WERI-Rb-1 (cell line): ENCODE measurements around the gene TLL1.

Source experiments
- DNase-seq: peaks from one replicate; pipeline ENCODE4 v3.0.0-alpha.2; 2020
- H3K27ac ChIP-seq: fragments of 250-450 bp; sonication (Bioruptor Pico); 2 replicates; pipeline ENCODE4 v1.5.1; 2020; ENCODE audit warnings: mild to moderate bottlenecking, moderate library complexity
- H3K27me3 ChIP-seq: fragments of 250-450 bp; sonication (Bioruptor Pico); 2 replicates; pipeline ENCODE4 v1.5.1; 2021; ENCODE audit warnings: mild to moderate bottlenecking, low read depth, moderate library complexity; ENCODE audit not compliant: insufficient read depth, severe bottlenecking
- H3K36me3 ChIP-seq: fragments of 250-450 bp; sonication (Bioruptor Pico); 2 replicates; pipeline ENCODE4 v1.5.1; 2020; ENCODE audit warnings: mild to moderate bottlenecking, moderate library complexity
- H3K4me3 ChIP-seq: 2 replicates; pipeline ENCODE4 v1.5.1; 2011; ENCODE audit warnings: low read depth, mild to moderate bottlenecking, control low read depth, low read length
- H3K9me3 ChIP-seq: fragments of 250-450 bp; sonication (Bioruptor Pico); 2 replicates; pipeline ENCODE4 v1.5.1; 2021; ENCODE audit warnings: mild to moderate bottlenecking, moderate library complexity; ENCODE audit not compliant: severe bottlenecking
- TF ChIP-seq, protein P1 (sequence below): IDR thresholded peaks from 2 replicates; pipeline ENCODE4 v1.5.1; 2011; ENCODE audit warnings: low read depth, mild to moderate bottlenecking, control low read depth, inconsistent platforms, low read length

Gene TLL1

DNA sequence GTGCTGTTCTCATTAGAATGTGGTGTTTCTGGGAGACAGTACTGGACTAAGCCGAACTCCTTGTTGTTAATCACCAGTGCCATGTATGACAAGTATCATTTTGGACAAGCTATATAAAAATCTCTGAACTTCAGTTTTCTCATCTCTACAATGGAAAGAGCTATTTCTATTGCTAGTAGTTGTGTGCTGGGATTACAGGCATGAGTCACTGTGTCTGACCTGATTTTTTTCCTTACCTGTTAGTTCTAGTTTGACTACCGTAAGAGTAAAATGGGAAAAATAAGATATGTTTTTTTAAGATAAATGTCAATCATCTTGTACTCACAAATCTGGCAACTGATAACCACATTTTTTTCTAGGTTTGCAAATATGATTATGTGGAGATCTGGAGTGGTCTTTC lies 192.3 kb downstream of the TLL1 start:
- H3K36me3 ChIP-seq = no peaks in the 10 kb centered on the region
- H3K27ac ChIP-seq = no peak overlapping the region
- DNase-seq = no peak

DNA sequence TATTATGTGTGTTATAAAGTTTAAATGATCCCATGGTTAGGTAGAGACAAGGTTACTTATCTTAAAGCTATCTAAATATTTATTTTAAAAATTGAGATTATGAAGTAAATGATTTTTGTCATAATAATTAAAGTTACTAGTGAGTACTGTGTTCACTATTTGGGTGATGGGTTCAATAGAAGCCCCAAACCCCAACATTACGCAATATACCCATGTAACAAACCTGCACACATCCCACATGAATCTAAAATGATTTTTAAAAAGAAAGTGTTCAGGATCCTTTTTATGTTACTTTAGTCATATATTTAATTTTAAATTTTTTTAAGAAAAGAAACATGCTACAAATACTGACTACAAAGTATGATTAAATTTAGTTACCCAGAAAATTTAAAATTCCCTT lies 193.9 kb downstream of the TLL1 start:
- Histone ChIP-seq H3K9me3 (no peaks in the 10 kb centered on the region), H3K36me3 (no peaks in the 10 kb centered on the region), H3K27me3 (no peaks in the 10 kb centered on the region), H3K27ac (no peak overlapping the region), H3K4me3 (no peak overlapping the region)
- TF ChIP-seq, protein P1, sequence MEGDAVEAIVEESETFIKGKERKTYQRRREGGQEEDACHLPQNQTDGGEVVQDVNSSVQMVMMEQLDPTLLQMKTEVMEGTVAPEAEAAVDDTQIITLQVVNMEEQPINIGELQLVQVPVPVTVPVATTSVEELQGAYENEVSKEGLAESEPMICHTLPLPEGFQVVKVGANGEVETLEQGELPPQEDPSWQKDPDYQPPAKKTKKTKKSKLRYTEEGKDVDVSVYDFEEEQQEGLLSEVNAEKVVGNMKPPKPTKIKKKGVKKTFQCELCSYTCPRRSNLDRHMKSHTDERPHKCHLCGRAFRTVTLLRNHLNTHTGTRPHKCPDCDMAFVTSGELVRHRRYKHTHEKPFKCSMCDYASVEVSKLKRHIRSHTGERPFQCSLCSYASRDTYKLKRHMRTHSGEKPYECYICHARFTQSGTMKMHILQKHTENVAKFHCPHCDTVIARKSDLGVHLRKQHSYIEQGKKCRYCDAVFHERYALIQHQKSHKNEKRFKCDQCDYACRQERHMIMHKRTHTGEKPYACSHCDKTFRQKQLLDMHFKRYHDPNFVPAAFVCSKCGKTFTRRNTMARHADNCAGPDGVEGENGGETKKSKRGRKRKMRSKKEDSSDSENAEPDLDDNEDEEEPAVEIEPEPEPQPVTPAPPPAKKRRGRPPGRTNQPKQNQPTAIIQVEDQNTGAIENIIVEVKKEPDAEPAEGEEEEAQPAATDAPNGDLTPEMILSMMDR = no peak
- DNase-seq = no peak

More for the DNA sequence above, 192.3 kb downstream of the TLL1 start:
- no peak overlapping the region for H3K4me3 ChIP-seq
- no peaks in the 10 kb centered on the region for H3K27me3 ChIP-seq
- TF ChIP-seq, protein P1 = no peak
- H3K9me3 ChIP-seq = no peaks in the 10 kb centered on the region

DNA sequence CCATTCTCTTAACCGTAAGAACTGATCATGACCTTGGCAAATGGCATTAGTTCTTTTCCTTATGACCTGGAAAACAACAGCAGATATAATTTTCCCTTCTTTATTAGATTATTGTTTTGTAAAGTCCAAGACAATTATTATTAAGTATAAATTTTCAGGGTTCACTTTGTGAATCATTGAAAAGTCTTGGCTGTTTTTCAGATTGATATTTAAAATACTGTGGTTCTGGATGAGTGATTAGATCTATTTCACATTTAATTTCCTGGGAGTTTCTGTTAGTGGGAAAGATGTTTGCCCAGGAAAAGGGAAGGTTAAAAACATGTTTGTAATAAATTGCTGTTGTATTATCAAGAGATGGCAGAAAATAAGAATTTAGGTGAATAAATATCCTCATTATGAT lies 194.9 kb downstream of the TLL1 start:
- no peak overlapping the region for H3K4me3 ChIP-seq
- H3K36me3 ChIP-seq = no peaks in the 10 kb centered on the region
- DNase-seq = no peak
- no peak overlapping the region for H3K27ac ChIP-seq
- H3K27me3 ChIP-seq = no peaks in the 10 kb centered on the region
- TF ChIP-seq, protein P1 = no peak
- no peaks in the 10 kb centered on the region for H3K9me3 ChIP-seq

DNA sequence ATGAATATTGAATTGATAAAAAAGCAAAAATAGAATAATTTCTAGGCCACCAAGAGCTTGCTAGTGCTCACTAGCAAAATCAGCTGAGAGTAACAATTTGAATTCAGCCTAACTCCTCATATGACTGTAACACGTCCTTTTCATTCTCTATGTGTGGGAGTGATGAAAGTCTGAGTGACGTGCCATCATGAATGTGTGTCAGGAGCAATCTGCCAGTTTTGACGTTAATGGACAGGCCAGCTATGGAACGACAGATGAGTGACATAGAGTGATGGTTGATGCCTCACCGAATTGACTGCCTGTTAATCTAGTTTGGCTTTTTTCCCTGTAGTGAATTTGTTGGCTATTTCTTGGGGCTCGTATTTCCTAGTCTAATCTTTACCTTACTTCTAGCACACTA lies 200.7 kb downstream of the TLL1 start:
- H3K9me3 ChIP-seq = no peaks in the 10 kb centered on the region
- TF ChIP-seq, protein P1 = no peak
- no peaks in the 10 kb centered on the region for H3K27me3 ChIP-seq
- no peak for DNase-seq
- H3K4me3 ChIP-seq = no peak overlapping the region
- no peaks in the 10 kb centered on the region for H3K36me3 ChIP-seq
- no peak overlapping the region for H3K27ac ChIP-seq

DNA sequence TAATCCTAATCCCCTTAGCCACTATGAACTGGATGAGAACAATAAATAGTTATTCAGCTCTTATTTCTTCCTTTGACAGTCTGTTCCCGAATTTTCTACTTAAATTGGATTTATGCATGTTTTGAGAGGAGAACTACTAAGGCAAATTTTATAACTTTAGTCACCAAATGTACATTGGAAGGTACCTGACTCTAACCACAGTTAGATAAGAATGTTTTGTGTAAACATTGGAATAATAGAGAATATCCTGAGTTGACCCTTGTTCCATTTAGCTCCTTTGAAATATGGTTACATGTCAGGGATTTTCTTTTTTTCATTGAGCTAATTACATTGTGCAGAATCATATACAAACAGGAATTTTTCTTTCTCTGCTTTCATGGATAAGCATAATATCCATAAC lies 202.6 kb downstream of the TLL1 start:
- TF ChIP-seq, protein P1 = no peak
- no peak for DNase-seq
- Histone ChIP-seq H3K27me3 (no peaks in the 10 kb centered on the region), H3K36me3 (no peaks in the 10 kb centered on the region), H3K27ac (no peak overlapping the region), H3K4me3 (no peak overlapping the region), H3K9me3 (no peaks in the 10 kb centered on the region)

DNA sequence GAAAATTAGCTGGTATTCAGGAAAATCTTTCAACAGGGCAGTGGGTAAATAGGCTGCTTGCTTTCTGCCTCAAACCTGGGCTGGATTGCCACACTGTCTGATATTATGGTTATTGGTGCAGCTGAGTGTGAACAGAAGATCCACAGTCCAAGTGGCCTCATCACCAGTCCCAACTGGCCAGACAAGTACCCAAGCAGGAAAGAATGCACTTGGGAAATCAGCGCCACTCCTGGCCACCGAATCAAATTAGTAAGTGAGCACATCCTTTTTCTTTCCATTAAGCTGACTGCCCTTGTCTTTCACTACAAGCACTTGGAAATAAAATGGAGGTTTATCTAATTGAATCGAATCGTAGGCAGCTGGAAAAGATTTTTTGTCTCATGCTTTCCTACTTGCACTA lies 204.7 kb downstream of the TLL1 start:
- Histone ChIP-seq H3K9me3 (no peaks in the 10 kb centered on the region), H3K27me3 (no peaks in the 10 kb centered on the region), H3K4me3 (no peak overlapping the region), H3K36me3 (no peaks in the 10 kb centered on the region), H3K27ac (no peak overlapping the region)
- TF ChIP-seq, protein P1 = no peak
- DNase-seq = no peak
